NK-92 (cell line): Measurements from ENCODE around the gene GTPBP2.
"Not testable (repeated sequence)": the region's sequence is repeated elsewhere in the genome, so short reads cannot be mapped to it uniquely, and the experiment has no call there.

Source experiments
- DNase-seq: peaks from one replicate; lab custom pipeline; 2025; ENCODE audit not compliant: unreplicated experiment; lab: John Stamatoyannopoulos, UW

GTPBP2 gene

DNA sequence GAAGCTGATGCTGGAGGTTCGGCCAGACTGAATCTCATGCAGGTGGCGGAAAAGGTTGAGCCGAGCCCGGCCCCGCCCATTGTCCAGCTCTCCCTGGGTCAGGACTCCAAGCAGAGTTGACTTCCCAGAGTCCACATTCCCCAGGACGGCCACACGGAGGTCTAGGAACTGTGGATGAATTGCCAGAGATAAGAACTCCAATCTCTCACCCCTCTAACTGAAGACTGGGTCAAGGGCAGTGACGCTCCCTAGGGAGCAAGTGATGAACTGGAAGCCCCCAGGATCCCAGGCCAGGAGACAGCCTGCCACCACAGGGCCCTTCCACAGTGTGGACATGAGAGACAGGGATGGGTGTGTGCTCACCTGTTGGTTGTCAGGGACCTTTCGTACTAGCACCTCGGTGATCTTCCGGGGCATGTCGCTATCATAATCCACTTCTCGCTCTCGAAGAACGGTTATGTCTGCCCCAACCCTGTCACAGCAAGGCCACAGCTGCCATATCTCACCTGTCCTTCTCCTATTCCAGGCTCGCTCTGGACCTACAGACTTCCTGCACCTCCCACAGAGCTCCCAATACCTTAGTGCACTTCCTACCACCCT lies 3.6 kb downstream of the GTPBP2 start:
- DNase-seq, result no peak

DNA sequence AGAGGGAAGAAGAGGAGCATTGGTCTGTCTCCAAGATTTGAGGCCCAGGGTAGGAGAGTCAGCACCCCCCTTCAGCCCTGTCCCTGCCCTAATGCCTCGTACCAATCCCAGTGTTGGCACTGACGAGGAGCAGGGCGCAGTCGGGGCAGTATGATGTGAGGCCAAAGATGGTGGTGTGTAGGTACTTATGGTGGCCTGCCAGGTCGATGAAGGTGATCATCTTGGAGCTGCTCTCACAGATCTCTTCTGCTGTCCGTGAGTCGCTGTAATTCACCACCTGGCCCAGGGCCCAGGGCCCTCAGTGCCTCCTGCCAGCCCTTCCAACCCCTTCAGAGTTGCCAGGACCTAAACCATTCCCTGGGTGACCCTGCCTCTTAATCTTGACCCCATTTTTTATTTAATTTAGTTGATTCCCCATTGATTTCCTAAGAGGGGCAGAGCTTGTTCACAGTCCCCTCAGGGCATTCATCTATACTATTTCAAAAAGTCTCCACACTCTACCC lies 4.2 kb downstream of the GTPBP2 start:
- DNase-seq, result no peak

GRCh38 chr6:43623880-43624785 lies 4.9 kb downstream of the GTPBP2 start:
- no peak for DNase-seq

- DNase-seq, result no peak
Measured at GRCh38 chr6:43622541-43622940, 6.5 kb downstream of the GTPBP2 start.

DNA sequence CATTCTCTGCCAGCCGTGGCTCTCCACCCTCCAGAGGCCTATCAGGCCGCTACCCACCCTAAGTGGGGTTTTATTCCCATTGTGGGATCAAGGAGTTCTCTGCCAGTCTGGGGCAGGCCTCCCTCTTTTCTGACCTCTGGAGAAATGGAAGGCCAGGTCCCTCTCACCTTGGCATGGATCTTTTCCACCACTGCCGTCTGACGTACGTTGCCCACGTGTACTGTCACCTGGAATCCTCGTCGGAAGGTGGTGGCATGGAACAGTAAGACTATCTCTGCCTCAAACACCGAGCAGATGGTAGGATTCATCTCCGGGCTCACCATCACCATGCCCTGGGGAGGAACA lies 7.3 kb downstream of the GTPBP2 start:
- DNase-seq, result no peak

- DNase-seq, result no peak
Measured at GRCh38 chr6:43621078-43621835, 7.8 kb downstream of the GTPBP2 start.

DNA sequence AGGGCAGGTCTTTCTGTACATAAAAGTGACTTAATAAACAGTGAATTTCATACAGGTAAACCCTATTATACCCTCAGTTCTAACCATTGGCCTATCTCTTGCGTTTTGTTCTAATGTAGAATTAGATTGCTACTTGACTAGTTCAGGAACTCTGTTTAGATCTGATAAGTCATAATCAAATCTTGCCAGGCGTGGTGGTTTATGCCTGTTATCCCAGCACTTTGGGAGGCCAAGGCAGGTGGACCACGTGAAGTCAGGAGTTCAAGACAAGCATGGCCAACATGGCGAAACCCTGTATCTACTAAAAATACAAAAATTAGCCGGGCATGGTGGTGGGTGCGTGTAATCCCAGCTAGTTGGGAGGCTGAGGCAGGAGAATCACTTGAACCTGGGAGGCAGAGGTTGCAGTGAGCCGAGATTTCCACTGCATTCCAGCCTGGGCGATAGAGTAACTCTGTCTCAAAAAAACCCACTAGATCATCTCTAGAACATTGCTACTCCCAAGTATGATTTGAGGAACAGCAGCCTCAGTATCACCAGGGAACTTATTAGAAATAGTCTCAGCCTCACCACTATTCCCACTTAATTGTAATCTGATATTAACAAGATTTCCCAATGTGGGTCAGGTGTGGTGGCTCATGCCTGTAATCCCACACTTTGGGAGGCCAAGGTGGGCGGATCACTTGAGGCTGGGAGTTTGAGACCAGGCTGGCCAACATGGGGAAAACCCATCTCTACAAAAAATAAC lies 12.2 kb downstream of the GTPBP2 start:
- no peak for DNase-seq

DNA sequence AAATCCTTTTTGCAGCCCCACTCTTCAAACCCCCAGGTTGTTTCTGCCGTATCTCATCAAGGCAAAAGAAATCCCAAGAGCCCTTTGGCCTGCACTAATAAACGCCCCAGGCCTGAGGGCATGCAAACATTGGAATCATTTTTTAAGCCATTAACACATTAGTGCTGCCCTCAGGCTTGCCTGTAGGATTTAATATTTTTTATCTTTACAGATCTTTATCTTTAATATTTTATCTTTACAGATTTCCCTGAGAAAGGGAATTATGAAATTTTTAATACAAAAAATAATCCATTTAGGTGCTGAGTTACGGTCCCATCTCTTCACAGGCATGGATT lies 14.7 kb downstream of the GTPBP2 start:
- no peak for DNase-seq

DNA sequence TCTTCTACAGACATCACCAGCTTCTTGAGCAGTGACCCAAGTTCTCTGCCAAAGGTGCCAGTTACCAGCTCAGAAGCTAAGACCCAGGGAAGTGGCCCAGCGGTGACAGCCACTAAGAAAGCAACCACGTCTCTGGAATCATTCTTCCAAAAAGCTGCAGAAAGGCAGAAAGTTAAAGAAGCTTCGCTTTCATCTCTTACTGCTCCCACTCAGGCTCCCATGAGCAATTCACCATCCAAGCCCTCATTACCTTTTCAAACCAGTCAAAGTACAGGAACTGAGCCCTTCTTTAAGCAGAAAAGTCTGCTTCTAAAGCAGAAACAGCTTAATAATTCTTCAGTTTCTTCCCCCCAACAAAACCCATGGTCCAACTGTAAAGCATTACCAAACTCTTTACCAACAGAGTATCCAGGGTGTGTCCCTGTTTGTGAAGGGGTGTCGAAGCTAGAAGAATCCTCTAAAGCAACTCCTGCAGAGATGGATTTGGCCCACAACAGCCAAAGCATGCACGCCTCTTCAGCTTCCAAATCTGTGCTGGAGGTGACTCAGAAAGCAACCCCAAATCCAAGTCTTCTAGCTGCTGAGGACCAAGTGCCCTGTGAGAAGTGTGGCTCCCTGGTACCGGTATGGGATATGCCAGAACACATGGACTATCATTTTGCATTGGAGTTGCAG lies 15.2 kb downstream of the GTPBP2 start:
- no peak for DNase-seq

DNA sequence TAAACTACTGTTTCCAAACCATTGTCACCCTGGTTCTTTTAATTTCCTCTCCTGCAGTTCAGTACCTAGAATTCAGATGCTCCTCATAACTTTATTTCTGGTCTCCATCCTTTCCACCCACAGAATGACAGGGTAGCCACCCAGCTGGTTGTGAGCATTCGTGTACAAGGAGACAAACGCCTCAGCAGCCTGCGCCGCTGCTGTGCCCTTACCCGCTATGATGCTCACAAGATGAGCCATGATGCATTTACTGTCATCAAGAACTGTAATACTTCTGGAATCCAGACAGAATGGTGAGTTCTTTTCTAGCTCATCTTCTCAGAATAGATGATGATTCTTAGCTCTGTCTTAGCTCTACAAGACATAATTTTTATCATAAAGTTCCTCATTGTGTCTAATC lies 18.6 kb downstream of the GTPBP2 start:
- no peak for DNase-seq

GRCh38 chr6:43609402-43609801 lies 19.7 kb downstream of the GTPBP2 start:
- DNase-seq, result no peak

GRCh38 chr6:43608807-43609206 lies 20.3 kb downstream of the GTPBP2 start:
- no peak for DNase-seq

GRCh38 chr6:43608310-43608763 lies 20.7 kb downstream of the GTPBP2 start:
- no peak for DNase-seq

- DNase-seq, result no peak
Measured at GRCh38 chr6:43606019-43606418, 23.0 kb downstream of the GTPBP2 start.

- DNase-seq, result no peak
Measured at GRCh38 chr6:43604174-43604573, 24.9 kb downstream of the GTPBP2 start.

GRCh38 chr6:43600595-43600994 lies 28.5 kb downstream of the GTPBP2 start:
- no peak for DNase-seq

GRCh38 chr6:43593938-43594337 lies 35.1 kb downstream of the GTPBP2 start:
- no peak for DNase-seq

- DNase-seq, result not testable (repeated sequence)
Measured at GRCh38 chr6:43589564-43589963, 39.5 kb downstream of the GTPBP2 start.

GRCh38 chr6:43588194-43588593 lies 40.9 kb downstream of the GTPBP2 start:
- no peak for DNase-seq

DNA sequence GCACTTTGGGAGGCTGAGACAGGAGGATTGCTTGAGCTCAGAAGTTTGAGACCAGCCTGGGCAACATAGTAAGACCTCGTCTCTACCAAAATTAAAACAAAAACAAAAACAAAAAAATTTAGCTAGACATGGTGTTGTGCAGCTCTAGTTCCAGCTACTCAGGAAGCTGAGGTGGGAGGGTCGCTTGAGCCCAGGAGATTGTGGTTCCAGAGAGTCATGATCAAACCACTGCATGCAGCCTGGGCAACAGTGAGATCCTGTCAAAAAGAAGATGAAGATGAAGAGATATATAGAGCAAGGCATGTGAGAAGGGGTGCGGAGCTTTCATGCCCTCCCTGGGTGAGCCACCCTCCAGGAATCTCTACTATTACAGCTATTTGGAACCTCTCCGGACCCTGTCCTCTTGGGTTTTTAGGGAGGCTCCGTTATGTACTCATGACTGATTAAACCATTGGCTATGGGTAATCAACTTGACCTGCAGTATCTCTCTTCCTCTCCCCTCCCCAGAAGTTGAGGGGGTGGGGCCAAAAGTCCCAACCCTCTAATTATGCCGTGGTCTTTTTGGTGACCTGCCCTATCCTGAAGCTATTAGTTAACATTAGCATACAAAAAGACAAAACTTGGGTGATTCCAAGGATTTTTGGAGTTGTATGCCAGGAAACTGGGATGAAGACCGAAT lies 44.0 kb downstream of the GTPBP2 start:
- no peak for DNase-seq
